ENCODE results near the gene HK3. TPM values are rescaled to one million over a fixed set of nuclear protein-coding genes. Genes with fewer than 3 reads are reported as not detected.
"Not testable (repeated sequence)": the region's sequence is repeated elsewhere in the genome, so short reads cannot be mapped to it uniquely, and the experiment has no call there.

HK3 gene
- polyA plus RNA-seq, 4 donors = 0.69 to 1.0 (median 0.84) TPM

DNA sequence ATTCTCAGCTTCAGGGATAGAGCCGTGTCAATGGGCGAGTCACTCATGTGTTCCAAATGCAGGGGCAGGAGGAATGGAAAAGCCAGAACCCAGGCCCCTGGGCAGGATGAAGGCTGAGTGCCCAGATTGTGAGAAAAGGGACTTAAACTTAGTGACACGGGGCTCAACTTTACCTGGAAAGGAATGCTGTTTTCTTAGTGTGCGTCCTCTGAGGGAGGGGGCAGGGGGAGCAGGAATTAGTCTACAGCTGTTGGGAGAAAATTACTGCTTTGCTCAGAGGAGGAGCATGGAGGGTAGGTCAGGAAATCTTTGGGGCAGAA lies 14.6 kb downstream of the HK3 start:
- DNase-seq (ENCODE audit: low read depth in 4 of 4, low spot score in 3 of 4) = no peak

DNA sequence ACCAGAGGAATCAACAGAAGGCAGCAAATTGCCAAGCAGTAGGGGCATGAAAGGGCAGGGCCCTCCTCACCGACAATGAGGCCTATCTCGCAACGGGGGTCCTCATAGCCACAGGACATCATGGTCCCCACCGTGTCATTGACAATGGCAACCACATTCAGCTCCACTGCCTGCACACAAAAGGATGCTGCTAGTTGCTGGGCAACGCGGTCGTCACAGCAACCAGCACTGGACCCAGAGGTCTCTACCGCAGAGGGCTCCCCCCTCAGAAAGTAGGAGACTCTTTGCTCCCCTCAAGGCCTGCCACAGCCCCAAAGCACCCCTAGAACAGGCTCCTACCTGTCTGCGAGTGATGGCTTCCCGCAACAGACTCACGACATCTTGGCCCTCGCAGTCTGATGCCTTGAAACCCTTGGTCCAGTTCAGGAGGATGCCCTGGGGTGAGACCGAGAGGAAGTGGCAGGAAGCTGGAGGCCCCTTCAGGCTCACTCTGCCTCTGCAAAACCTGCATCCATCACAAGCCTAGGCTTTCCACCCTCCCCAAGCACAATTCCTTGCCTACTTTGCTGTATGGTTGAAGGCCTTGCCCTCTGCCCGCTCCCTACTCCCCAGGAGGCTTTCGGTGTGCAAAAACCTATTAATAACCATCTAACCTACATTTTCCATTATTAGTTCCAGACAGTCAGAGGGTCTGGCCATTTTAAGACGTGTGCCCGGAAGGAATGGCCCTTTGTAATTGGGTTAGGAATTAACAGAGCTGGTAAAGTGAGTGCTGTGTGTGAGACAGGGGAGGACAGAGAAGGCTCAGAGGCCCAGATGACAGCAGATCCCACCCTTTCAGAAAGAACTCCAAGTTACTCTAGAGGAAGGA lies 15.2 kb downstream of the HK3 start:
- no peak for DNase-seq (ENCODE audit: low read depth in 4 of 4, low spot score in 3 of 4)

DNA sequence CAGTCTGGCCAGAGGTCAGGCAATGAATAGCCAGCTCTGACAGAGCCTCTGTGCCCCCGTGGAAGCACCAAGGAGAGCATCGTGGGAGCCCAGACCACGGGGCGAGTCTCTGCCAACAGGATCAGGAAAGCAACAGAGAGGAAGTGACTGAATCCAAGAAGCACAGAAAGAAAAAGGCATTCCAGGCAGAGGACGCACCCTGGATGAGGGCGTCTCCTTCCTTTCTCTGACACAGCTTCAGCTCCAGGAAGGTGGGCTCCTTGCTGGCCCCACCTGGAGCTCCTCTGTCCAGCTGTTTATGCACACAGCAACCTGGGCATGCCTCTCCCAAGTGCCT lies 16.6 kb downstream of the HK3 start:
- no peak for DNase-seq (ENCODE audit: low read depth in 4 of 4, low spot score in 3 of 4)

DNA sequence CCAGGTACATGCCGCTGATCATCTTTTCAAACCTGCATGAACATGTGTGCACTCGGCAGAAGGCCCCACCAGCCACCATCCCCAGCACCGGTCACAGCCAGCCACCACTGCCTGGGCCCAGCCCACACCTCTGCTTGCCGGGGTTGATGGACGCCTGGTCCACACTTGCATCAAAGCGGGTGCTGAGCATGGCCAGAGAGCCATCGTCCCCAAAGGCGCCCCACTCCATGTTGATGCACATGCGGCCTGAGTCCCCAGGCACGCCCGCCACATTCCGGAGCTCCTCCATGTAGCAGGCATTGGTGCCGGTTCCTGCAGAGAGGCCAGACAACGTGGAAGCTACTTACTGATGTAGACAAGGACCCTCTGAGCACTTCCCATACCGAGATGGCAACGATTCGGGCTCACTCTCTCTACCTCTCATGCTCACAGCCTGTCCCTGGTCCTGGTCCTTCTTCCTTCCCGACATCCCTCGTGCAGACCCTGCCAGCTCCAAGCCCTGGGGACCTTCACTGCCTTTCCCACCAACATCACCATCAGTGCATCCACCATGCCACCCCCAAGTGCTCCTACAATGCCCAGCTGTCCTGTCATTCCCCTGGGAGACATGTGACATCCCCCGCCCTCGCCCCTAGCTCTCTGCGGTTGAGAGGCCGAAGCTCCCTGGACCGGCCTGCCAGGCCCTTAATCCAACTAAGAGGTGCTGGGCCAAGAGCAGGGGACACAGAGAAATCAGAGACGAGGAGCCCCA lies 17.2 kb downstream of the HK3 start:
- DNase-seq (ENCODE audit: low read depth in 4 of 4, low spot score in 3 of 4) = no peak

DNA sequence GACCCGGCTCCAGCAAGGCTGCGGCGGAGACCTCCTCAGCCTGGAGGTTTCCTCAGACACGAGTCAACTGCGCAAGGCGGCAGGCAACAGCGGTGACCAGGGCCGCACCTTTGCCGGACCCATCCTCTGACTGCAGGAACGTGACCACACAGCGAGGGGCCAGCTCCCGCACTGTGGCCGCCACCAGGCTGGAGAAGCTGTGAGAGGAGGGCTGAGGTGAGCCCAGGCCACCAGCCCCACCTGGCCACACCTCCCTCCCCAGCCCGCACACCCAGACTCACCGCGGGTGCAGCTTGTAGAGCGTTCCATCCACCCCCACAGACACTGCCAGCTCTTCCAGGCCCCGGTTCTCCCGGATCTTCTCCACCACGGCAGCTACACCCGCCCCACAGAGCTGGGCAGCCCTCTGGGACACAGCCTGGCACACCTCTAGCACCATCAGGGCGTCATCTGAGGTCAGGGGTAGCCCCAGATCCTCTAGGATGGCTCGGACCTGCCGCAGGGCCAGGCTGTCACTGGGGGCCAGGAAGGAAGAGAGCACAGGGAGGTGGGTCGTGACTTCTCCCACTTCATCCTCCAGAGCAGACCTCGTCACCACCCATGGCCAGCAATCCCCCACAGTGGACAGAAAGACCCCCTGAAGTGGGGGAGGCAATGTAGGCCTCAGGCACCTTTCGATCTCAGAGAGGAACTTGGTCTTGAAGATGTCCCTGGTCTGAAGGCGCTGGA lies 18.0 kb downstream of the HK3 start:
- no peak for DNase-seq (ENCODE audit: low read depth in 4 of 4, low spot score in 3 of 4)

DNA sequence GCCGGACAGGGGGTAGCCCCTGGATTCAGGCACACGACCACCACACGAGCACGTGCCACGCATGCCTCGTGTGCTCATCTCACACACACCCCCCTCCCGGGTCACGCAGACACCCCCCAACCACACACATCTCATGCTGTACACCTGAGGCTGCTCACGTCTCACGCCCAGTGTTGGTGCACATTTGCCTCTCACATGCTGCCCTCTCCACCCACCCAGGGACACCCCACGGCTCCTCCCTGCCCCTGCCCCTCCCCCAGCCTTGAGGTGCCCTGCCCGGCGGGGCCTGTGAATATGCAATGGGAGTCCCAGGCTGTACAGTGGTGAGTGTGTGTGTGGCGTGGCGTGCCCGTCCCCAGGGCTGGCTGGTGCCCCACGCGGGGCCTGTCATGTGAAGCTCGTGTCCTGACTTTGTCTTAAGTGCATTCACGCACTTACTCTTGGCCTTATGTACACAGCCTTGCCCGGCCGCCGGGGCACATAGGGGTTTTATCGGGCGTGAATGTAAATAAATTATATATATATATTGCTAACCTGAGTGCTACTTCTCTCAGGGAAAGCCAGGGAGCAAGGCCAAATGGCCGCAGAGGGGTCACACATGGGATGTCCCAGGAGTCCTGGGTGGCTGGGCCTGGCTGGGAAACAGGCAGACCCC lies 18.7 kb downstream of the HK3 start:
- no peak for DNase-seq (ENCODE audit: low read depth in 4 of 4, low spot score in 3 of 4)

DNA sequence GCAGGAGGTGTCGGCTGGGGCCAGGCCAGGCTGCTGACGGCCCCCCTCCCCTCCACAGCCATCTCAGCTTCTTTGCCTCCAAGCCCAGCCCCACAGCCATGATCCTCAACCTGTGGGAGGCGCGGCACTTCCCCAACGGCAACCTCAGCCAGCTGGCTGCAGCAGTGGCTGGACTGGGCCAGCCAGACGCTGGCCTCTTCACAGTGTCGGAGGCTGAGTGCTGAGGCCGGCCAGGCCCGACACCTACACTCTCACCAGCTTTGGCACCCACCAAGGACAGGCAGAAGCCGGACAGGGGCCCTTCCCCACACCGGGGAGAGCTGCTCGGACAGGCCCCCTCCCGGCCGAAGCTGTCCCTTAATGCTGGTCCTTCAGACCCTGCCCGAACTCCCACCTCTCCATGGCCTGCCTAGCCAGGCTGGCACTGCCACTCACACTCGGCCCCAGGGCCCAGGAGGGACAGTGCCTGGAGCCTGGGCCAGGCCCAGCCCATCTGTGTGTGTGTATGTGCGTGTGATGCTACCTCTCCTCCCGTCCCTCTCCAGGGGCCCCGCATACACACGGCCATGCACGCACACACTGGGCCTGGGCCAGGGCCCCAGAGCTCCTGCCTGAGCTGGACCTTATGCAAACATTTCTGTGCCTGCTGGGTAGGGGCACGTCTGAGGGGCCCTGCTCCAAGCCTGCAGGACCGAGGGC lies 19.3 kb downstream of the HK3 start:
- DNase-seq (ENCODE audit: low read depth in 4 of 4, low spot score in 3 of 4) = no peak

DNA sequence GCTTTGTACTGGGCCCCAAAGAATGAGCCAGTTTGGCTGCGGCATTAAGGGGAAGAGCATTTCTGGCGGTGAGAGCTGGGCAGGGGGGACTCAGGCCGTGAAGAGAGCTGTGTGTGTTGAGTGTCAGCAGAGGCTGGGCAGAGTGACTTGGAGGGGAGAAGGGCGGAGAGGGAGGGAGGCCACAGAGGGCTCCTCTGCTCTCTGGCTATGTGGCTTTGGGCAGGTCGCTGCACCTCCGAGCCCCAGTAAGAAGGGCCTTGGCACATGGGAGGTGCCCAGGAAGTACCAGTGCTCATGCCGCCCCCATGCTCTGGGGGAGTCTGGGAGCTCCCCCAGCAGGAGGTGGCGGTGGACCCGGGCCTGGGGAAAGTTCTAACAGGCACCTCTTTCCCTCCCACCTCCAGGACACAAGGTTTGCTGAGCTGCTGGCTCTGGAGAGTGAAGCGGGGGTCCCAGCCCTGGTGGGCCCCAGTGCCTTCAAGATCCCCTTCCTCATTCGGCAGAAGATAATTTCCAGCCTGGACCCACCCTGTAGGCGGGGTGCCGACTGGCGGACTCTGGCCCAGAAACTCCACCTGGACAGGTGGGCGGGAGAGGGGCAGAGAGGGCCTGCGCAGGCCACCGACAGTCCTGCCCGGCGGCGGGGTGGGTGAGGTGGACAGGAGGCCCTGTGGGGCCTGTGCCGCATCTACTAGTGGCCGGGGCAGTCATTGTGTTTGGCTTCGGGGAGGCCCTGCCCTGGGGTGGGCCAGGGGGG lies 20.1 kb downstream of the HK3 start:
- DNase-seq (ENCODE audit: low read depth in 4 of 4, low spot score in 3 of 4) = no peak

DNA sequence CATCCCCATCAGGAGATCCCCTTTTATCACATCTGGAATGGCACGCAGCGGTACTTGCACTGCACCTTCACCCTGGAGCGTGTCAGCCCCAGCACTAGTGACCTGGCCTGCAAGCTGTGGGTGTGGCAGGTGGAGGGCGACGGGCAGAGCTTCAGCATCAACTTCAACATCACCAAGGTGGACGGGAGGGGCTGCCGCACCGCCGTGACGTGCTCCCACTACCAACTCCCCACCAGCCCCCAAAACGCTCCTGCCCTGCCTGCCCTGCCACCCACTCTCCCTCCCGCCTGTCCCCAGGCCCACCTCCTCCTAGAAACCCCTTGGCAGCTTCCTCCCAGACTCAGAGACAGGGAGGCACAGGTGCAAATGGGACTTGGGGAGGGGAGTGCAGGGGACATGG lies 20.7 kb downstream of the HK3 start:
- no peak for DNase-seq (ENCODE audit: low read depth in 4 of 4, low spot score in 3 of 4)

DNA sequence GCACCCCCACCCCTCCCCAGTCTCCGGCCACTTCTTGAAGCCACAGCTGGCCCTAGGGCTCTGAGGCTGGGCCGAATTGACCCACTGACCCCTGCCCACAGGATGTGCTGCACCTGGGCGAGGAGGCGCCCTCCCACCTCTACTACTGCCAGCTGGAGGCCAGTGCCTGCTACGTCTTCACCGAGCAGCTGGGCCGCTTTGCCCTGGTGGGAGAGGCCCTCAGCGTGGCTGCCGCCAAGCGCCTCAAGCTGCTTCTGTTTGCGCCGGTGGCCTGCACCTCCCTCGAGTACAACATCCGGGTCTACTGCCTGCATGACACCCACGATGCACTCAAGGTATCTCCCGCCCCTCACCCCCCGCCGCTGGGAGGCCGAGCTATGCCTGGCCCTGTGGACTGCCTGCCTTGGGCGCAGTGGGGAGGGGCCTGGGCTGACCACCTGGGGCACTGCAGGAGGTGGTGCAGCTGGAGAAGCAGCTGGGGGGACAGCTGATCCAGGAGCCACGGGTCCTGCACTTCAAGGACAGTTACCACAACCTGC lies 21.3 kb downstream of the HK3 start:
- DNase-seq (ENCODE audit: low read depth in 4 of 4, low spot score in 3 of 4) = no peak

DNA sequence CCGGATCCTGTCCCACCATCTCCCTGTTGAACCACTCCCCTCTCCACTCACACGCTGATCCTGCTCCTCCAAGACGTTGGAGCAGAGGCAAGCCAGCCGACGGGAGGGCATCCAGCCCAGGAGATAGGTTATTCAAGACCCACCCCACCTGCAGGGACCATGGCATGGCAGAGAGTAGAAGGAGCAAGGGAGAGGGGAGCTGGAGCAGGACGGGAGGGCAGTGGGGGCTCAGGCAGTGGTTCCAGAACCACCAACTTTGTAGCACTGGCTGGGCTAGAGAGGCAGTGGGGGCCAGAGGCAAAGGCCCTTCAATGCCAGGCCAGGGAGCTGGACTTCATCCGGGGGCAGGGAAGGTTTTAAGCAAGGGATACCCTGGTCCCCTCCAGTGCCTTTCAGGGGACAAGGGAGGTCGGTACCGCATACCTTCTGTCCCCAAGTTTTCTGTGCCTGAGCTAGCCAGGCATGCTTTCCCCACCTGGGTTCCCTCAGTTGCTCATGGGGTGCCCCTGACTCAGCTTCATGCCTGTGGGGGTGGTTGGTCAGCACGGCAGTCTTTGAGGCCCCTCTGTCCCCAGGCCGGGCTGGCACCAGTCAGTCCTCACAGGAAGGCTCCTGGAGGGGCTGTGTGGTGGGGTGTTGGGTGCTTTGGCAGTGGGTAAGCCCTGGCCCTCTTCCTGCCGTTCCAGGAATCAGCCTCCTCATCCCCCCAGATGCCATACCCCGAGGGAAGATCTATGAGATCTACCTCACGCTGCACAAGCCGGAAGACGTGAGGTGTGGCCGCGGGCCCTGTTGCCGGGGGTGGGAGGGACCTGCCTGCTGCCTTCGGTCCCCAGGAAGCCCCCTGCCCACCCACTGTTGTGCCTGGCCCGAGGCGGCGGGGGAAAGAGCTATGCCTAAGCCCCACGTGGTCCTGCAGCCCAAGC lies 22.4 kb downstream of the HK3 start:
- DNase-seq (ENCODE audit: low read depth in 4 of 4, low spot score in 3 of 4) = no peak

DNA sequence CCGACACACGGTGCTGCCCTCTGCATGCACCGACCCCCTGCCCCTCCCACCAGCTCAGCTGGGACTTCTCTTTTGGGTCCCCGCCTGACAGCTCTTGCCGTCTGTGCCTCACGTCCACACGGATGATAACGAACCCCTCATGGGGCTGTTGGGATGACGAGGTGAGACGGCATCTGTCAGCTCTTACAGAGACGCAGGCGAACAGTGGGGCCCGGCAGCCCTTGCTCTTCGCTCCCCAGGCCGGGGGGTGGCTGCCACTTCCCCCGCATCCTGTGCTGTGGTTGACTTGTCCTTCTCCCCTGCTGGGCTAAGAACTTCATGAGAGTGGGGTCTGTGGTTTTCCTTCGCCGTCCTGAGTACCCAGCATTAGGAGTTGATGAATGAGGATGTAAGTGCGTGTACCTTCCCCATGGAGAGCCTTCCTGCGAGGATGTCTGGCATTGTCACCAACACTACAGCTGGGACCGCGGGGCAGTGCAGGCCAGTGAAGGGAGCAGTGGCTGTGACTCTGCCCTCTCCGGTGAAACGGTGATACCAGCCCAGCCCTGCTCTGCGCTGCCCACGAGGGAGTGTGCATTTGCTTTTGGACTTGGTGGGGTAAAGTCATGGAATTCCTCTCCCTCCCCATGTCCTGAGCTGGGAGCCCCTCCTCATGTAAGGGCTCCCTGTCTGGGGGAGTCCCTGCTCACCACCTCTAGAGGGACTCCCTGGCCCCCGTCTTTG lies 23.2 kb downstream of the HK3 start:
- DNase-seq (ENCODE audit: low read depth in 4 of 4, low spot score in 3 of 4) = no peak

DNA sequence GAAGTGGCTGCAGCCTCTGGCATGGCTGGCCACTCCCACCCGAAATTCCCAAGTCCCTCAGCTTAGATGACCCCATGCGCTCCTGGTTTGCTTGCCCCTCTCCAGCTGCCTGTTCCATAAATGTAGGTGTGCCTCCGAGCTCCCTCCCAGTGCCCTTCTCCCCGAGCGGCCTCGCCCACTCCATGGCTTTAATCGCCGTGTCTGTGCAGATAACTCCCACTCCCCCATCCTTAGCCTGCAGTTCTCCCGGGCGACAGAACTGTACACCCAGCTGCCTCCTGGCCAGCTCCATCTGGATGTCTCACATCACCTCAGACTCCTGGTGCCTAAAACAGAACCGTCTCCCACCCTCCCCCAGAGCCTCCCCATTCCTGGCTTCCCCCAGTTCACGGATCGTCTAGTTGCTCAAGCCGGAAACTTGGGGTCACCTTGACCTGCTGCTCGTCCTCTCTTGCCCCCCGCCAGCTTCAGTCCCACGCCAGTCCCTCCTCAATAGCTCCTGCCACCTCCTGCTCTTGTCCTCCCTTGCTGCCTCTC lies 24.1 kb downstream of the HK3 start:
- no peak for DNase-seq (ENCODE audit: low read depth in 4 of 4, low spot score in 3 of 4)

DNA sequence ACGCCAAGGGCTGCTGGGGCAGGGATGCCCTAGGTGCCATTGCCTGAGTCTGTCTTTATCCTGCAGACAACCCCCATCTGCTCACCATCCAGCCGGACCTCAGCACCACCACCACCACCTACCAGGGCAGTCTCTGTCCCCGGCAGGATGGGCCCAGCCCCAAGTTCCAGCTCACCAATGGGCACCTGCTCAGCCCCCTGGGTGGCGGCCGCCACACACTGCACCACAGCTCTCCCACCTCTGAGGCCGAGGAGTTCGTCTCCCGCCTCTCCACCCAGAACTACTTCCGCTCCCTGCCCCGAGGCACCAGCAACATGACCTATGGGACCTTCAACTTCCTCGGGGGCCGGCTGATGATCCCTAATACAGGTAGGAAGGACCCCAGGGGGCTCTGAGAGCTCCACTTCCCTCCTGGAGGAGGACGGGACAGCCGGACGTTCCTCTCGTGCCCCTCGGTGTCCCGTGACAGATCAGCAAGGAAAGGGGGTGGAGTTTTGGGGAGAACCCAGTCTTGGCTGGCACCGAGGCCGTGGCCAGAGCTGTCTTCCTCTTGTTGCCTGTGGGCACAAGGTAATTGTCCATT lies 24.9 kb downstream of the HK3 start:
- no peak for DNase-seq (ENCODE audit: low read depth in 4 of 4, low spot score in 3 of 4)

DNA sequence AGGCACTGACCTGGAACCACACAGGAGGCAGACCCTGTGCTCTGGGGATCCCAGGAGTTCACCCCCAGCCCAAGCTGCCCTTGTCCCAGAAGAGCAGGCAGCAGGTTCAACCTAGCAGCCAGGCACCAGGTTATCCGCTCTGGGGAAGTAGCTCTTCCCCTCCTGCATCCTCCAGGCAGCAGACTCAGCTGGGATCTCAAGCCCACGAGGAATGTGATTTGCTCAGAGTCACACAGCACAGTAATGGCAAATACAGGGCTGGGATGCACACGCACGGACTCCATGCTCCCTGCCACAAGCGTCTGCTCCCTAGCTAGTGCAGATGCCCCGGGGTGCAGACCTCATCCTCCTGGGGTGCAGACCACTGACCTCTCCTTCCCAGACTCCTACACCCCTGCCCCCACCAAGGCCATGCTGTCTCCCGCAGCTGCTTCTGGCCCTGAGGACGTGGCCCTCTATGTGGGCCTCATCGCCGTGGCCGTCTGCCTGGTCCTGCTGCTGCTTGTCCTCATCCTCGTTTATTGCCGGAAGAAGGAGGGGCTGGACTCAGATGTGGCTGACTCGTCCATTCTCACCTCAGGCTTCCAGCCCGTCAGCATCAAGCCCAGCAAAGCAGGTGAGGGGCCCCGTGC lies 25.5 kb downstream of the HK3 start:
- DNase-seq (ENCODE audit: low read depth in 4 of 4, low spot score in 3 of 4) = no peak

DNA sequence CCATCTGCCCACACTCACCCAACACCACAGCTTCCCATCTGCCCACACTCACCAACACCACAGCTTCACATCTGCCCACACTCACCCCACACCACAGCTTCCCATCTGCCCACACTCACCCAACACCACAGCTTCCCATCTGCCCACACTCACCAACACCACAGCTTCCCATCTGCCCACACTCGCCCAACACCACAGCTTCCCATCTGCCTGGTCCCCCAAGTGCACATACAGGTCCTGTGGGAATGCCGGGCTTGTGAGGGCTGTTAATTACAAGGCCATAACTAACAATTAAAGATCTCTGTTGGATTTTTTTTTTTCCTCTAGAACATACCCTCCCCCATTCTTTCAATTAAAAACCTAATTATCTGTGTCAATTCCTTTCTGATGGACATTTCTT lies 26.1 kb downstream of the HK3 start:
- not testable (repeated sequence) for DNase-seq (ENCODE audit: low read depth in 4 of 4, low spot score in 3 of 4)

DNA sequence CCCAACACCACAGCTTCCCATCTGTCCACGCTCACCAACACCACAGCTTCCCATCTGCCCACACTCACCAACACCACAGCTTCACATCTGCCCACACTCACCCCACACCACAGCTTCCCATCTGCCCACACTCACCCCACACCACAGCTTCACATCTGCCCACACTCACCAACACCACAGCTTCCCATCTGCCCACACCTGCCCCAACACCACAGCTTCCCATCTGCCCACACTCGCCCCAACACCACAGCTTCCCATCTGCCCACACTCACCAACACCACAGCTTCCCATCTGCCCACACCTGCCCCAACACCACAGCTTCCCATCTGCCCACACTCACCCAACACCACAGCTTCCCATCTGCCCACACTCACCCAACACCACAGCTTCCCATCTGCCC lies 26.6 kb downstream of the HK3 start:
- not testable (repeated sequence) for DNase-seq (ENCODE audit: low read depth in 4 of 4, low spot score in 3 of 4)

All from left renal pelvis (tissue), 4 donors.